Measurements from ENCODE around the gene HNRNPAB.

Gene HNRNPAB

GRCh38 chr5:178204182-178204934, at the start of gene HNRNPAB:
HNRNPAB (plus strand) TSS chr5:178204533; CDS start chr5:178204838, 305 bp downstream.
- peak; percentile 93 to 97 for DNase-seq (ENCODE audit: low read depth in 2 of 2)

GRCh38 chr5:178155065-178155464, 49.3 kb upstream of the HNRNPAB start:
- no peak for DNase-seq (ENCODE audit: low read depth in 2 of 2)

- DNase-seq (ENCODE audit: low read depth in 2 of 2): no peak
These were observed 44.2 kb upstream of the HNRNPAB start for GRCh38 chr5:178160176-178160575.

- no peak for DNase-seq (ENCODE audit: low read depth in 2 of 2)
These were observed 41.9 kb upstream of the HNRNPAB start for GRCh38 chr5:178162481-178162880.

GRCh38 chr5:178163772-178164735, 40.3 kb upstream of the HNRNPAB start:
- DNase-seq (ENCODE audit: low read depth in 2 of 2): peak; percentile 85 to 96

GRCh38 chr5:178165581-178165980, 38.8 kb upstream of the HNRNPAB start:
- DNase-seq (ENCODE audit: low read depth in 2 of 2): no peak

- DNase-seq (ENCODE audit: low read depth in 2 of 2): no peak
These were observed 33.9 kb upstream of the HNRNPAB start for GRCh38 chr5:178170455-178170854.

GRCh38 chr5:178174456-178174855, 29.9 kb upstream of the HNRNPAB start:
- no peak for DNase-seq (ENCODE audit: low read depth in 2 of 2)

- DNase-seq (ENCODE audit: low read depth in 2 of 2): no peak
These were observed 27.5 kb upstream of the HNRNPAB start for GRCh38 chr5:178176791-178177190.

- DNase-seq (ENCODE audit: low read depth in 2 of 2): no peak
These were observed 26.8 kb upstream of the HNRNPAB start for GRCh38 chr5:178177569-178177968.

GRCh38 chr5:178180141-178180863, 24.0 kb upstream of the HNRNPAB start:
- no peak for DNase-seq (ENCODE audit: low read depth in 2 of 2)

GRCh38 chr5:178182158-178182876, 22.0 kb upstream of the HNRNPAB start:
- DNase-seq (ENCODE audit: low read depth in 2 of 2): no peak

- DNase-seq (ENCODE audit: low read depth in 2 of 2): no peak
These were observed 17.9 kb upstream of the HNRNPAB start for GRCh38 chr5:178186427-178186826.

- no peak for DNase-seq (ENCODE audit: low read depth in 2 of 2)
These were observed 17.3 kb upstream of the HNRNPAB start, which contains the start of gene GMCL2 for GRCh38 chr5:178187014-178187413. GMCL2 (minus strand) TSS chr5:178187371; CDS start chr5:178187299, 72 bp downstream.

- no peak for DNase-seq (ENCODE audit: low read depth in 2 of 2)
These were observed 14.9 kb upstream of the HNRNPAB start for GRCh38 chr5:178189433-178189832.

- no peak for DNase-seq (ENCODE audit: low read depth in 2 of 2)
These were observed 12.7 kb upstream of the HNRNPAB start for GRCh38 chr5:178191661-178192060.

- no peak for DNase-seq (ENCODE audit: low read depth in 2 of 2)
These were observed 12.1 kb upstream of the HNRNPAB start for GRCh38 chr5:178192244-178192643.

GRCh38 chr5:178192787-178193186, 11.5 kb upstream of the HNRNPAB start:
- no peak for DNase-seq (ENCODE audit: low read depth in 2 of 2)

- no peak for DNase-seq (ENCODE audit: low read depth in 2 of 2)
These were observed 11.0 kb upstream of the HNRNPAB start for GRCh38 chr5:178193251-178193809.

- no peak for DNase-seq (ENCODE audit: low read depth in 2 of 2)
These were observed 10.3 kb upstream of the HNRNPAB start for GRCh38 chr5:178194026-178194425.

- no peak for DNase-seq (ENCODE audit: low read depth in 2 of 2)
These were observed 8.0 kb upstream of the HNRNPAB start for GRCh38 chr5:178196281-178196812.
